ENCODE data around the gene HOXD9. TPM values are rescaled to one million over a fixed set of nuclear protein-coding genes. Genes with fewer than 3 reads are reported as not detected.

HOXD9 gene
- total and polyA plus RNA-seq, 2 of the 8 experiments (the other 6 are each of a cell fraction or from before 2014, with no cell fraction given) = not detected

DNA sequence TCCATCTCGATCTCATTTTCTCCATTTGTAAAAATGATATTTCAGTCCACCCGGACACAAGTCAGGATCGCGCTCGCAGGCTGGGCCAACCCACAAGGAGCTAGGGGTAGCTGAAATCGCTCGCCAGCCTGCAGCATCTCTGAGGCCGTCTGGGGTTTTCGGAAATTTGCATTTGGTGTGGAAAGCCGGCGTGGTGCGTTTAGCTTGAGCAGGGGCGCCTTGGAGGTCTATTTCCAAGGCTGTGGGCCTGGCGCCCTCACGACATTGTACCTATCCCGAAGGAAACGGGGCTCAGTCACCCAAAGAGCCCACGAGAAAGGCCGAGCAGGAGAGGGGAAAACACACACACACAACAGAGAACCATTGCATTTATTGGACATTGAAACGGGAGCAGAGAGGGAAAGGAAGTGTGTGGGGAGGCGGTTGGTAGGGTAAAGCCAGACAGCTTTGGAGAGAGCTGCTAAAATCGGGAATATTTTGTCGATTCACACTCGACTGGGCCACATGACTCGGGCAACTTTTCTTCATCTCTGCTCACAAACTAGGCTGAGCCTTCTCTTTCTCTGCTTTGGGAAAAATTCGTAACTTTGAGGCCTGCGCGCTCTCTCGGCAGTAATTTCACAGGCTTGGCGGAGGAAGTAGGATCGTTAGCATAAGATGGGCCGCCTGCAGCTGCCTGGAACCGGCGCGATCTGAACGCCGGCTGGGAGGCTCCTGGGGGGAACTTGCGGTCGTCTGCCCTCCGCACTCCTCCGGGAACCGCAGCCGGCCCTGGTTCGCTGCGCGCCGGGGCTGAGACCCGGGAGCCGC lies 5.9 kb downstream of the HOXD9 start:
- no peak overlapping the region for H3K18ac ChIP-seq (ENCODE audit: extremely low read depth, low read length)
- peaks cover 0 to 11% (median 5%) of the 10 kb centered on the region in 4 experiments; a peak in 6 of 7 replicates for H3K4me1 ChIP-seq (replicated peaks in 1 of 4; ENCODE audit: control insufficient read depth in 3 of 4, insufficient read depth in 4 of 4, low read length in 3 of 4)
- H4K8ac ChIP-seq (ENCODE audit: extremely low read depth, insufficient read depth, low read length) = peak overlapping the region; percentile 42; the same call in 1 of the 2 replicates
- no peak overlapping the region for H4K91ac ChIP-seq (replicated peaks; ENCODE audit: insufficient read length, low read length)
- no peak overlapping the region for H2BK5ac ChIP-seq (ENCODE audit: low read depth, low read length)
- H2BK15ac ChIP-seq (ENCODE audit: low read length) = no peak overlapping the region
- H3K36me3 ChIP-seq (ENCODE audit: control insufficient read depth in 2 of 4, insufficient read depth in 4 of 4, low read length in 3 of 4) = peaks cover 0 to 14% (median 0%) of the 10 kb centered on the region in 4 experiments; a peak in 1 of 8 replicates
- H3K9ac ChIP-seq (replicated peaks in 1 of 4; ENCODE audit: extremely low read depth in 1 of 4, low read depth in 3 of 4, low read length in 3 of 4) = no peak overlapping the region
- no peak overlapping the region for H3K14ac ChIP-seq (ENCODE audit: insufficient read length)
- peak overlapping the region in 1 of 4 experiments; percentile 24; a peak in 3 of 8 replicates for H3K4me3 ChIP-seq (ENCODE audit: extremely low read depth in 1 of 4, insufficient read depth in 2 of 4, low read depth in 3 of 4, low read length in 4 of 4)
- no peaks in the 10 kb centered on the region; a peak in 1 of 4 replicates for H3K9me3 ChIP-seq (ENCODE audit: insufficient read depth in 2 of 2, low read depth in 1 of 2, low read length in 1 of 2)
- no peak overlapping the region for H2BK120ac ChIP-seq (replicated peaks; ENCODE audit: low read depth, low read length)
- 6% methylated on average over 43 of the region's 49 CpGs; no CpG with 5 or more reads in 1 of the 2 experiments for WGBS, 2 experiments (ENCODE audit: extremely low coverage in 1 of 2, insufficient coverage in 1 of 2, insufficient read length in 1 of 2, insufficient replicate concordance in 2 of 2, low coverage in 1 of 2, low lambda C conversion rate in 2 of 2, missing lambda C conversion rate in 1 of 2)
- no peak for FAIRE-seq
- peaks cover 18 to 30% of the 10 kb centered on the region in 2 experiments for H4K20me1 ChIP-seq (replicated peaks in 1 of 2; ENCODE audit: control insufficient read depth in 1 of 2, insufficient read depth in 2 of 2, low read length in 2 of 2)
- H2AK5ac ChIP-seq (ENCODE audit: low read depth, low read length) = peak overlapping the region; percentile 17; the same call in 1 of the 2 replicates
- no peak overlapping the region for H4K5ac ChIP-seq (ENCODE audit: insufficient read length, low read depth, low read length)
- peak in 1 of 2 experiments; percentile 47 for DNase-seq (ENCODE audit: low read depth in 1 of 2, low spot score in 2 of 2)
- H3K79me2 ChIP-seq (ENCODE audit: control insufficient read depth in 1 of 2, insufficient read depth in 2 of 2, low read length in 2 of 2) = no peaks in the 10 kb centered on the region
- H2BK12ac ChIP-seq (ENCODE audit: low read depth, low read length) = peak overlapping the region; percentile 53; the same call in 1 of the 2 replicates
- H3K23ac ChIP-seq (ENCODE audit: insufficient read length) = no peak overlapping the region
- no peak overlapping the region for H3K27ac ChIP-seq (ENCODE audit: low read depth, low read length)
- peak overlapping the region; percentile 57 to 70 for H3K4me2 ChIP-seq (ENCODE audit: insufficient read depth in 1 of 2, low read depth in 2 of 2, low read length in 2 of 2)
- no peak overlapping the region for H2AFZ ChIP-seq (ENCODE audit: low read length)
- ChIA-PET POLR2A (ENCODE audit: partially characterized antibody) (no interaction called here), CTCF (ENCODE audit: partially characterized antibody) (interaction anchor here (0.6 to 6.2 kb wide), 27 partner anchors 7 to 1547 kb away, joined by 3 to 72 read pairs (median 5); partner anchors contain the start of gene HOXD10)
- peaks cover 94 to 100% (median 98%) of the 10 kb centered on the region in 4 experiments for H3K27me3 ChIP-seq (replicated peaks in 1 of 4; ENCODE audit: control insufficient read depth in 3 of 4, extremely low read depth in 1 of 4, insufficient read depth in 3 of 4, low read length in 3 of 4)
- H2BK20ac ChIP-seq (ENCODE audit: low read length) = no peak overlapping the region; the same call in 1 of the 2 replicates
- H3K56ac ChIP-seq (replicated peaks; ENCODE audit: insufficient read length, low read depth, low read length) = no peak overlapping the region
- no peaks in the 10 kb centered on the region; the same call in 1 of the 2 replicates for H3K23me2 ChIP-seq (ENCODE audit: low read depth, low read length)
- no peak overlapping the region for H3K4ac ChIP-seq (replicated peaks; ENCODE audit: insufficient read length, low read depth, low read length)
- no peaks in the 10 kb centered on the region for H3K79me1 ChIP-seq (ENCODE audit: low read depth, low read length)
- TF ChIP-seq SUZ12 (IDR thresholded peaks at IDR 0.05; ENCODE audit: low read length) = peak; percentile 99
- TF ChIP-seq RBBP5 (IDR thresholded peaks at IDR 0.05; ENCODE audit: borderline replicate concordance, low read depth, low read length) = no peak
- TF ChIP-seq SP2 (IDR thresholded peaks at IDR 0.05; ENCODE audit: low read length) = no peak
- TF ChIP-seq CREB1 (IDR thresholded peaks at IDR 0.05) = no peak
- TF ChIP-seq TEAD4 (IDR thresholded peaks at IDR 0.05; ENCODE audit: low read depth, low read length) = no peak
- TF ChIP-seq TBP (IDR thresholded peaks at IDR 0.05; ENCODE audit: low read depth, low read length) = no peak
- peak; percentile 1 for TF ChIP-seq KDM4A (IDR thresholded peaks at IDR 0.05; ENCODE audit: low read depth, low read length, severe bottlenecking)
- TF ChIP-seq POLR2AphosphoS5 (IDR thresholded peaks at IDR 0.05; ENCODE audit: low read depth, low read length) = no peak
- TF ChIP-seq, protein P1, sequence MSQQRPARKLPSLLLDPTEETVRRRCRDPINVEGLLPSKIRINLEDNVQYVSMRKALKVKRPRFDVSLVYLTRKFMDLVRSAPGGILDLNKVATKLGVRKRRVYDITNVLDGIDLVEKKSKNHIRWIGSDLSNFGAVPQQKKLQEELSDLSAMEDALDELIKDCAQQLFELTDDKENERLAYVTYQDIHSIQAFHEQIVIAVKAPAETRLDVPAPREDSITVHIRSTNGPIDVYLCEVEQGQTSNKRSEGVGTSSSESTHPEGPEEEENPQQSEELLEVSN (IDR thresholded peaks at IDR 0.05) = no peak
- TF ChIP-seq HDAC2 (IDR thresholded peaks at IDR 0.05; ENCODE audit: borderline replicate concordance in 1 of 2, low read depth in 2 of 2, low read length in 2 of 2) = no peak
- no peak for TF ChIP-seq FOSL1 (IDR thresholded peaks at IDR 0.05; ENCODE audit: insufficient read depth, low read depth, low read length)
